ENCODE data around the gene AQP12A.

- no peak for TF ChIP-seq JUN (IDR thresholded peaks at IDR 0.05)
- TF ChIP-seq PHF8 (IDR thresholded peaks at IDR 0.05; ENCODE audit: borderline replicate concordance, low read depth): no peak
- TF ChIP-seq HDAC2 (IDR thresholded peaks at IDR 0.05): no peak
- TF ChIP-seq REST (IDR thresholded peaks at IDR 0.05): no peak
- TF ChIP-seq PBX3 (IDR thresholded peaks at IDR 0.05): no peak
Measured at GRCh38 chr2:240741091-240741490, 49.4 kb downstream of the AQP12A start.
